NCI-H2171 treated with DMSO at 0.1 percent for 48 hours (cell line): ENCODE measurements around the gene RBBP5.

ENCODE experiments used
- DNase-seq: peaks from one replicate; lab custom pipeline; 2025; lab: John Stamatoyannopoulos, UW

The RBBP5 gene

GRCh38 chr1:205074084-205074483 lies 47.7 kb downstream of the RBBP5 start:
- no peak for DNase-seq

- DNase-seq: no peak
Observed at GRCh38 chr1:205073511-205073910, 48.3 kb downstream of the RBBP5 start.

DNA sequence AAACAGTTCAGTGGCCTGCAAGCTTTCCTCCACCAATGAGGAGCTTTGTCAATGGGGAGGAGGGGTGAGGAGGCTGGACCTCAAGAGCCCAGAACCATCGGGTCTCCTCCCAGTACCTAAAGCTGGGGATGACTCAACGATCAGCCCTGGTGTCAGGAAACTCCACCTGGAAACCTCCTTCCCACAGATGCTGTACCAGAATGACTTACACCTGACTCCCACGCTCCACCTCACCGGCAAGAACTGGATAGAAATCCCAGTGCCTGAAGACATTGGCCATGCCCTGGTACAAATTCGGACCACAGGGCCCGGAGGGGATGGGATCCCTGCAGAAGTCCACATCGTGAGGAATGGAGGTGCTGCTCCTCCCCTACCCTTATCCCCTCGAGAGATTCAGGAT lies 48.9 kb downstream of the RBBP5 start:
- DNase-seq: no peak

DNA sequence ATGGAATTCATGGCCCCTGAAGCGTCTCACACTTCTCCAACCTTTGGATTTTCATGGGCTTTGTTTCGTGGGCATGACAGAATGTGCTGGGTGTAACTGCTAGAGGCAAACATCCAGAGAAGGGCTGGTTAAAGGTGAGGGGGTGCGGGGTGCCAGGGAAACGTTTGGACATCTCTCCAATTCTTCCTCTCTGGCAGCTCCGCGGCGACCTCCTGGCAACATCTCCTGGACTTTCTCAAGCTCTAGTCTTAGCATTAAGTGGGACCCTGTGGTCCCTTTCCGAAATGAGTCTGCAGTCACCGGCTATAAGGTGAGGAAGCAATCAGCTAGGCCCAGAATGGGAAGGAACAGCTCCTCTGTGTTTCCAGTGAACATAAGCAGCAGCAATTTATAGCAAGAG lies 49.5 kb downstream of the RBBP5 start:
- no peak for DNase-seq

GRCh38 chr1:205071801-205072200 lies 50.0 kb downstream of the RBBP5 start:
- no peak for DNase-seq

DNA sequence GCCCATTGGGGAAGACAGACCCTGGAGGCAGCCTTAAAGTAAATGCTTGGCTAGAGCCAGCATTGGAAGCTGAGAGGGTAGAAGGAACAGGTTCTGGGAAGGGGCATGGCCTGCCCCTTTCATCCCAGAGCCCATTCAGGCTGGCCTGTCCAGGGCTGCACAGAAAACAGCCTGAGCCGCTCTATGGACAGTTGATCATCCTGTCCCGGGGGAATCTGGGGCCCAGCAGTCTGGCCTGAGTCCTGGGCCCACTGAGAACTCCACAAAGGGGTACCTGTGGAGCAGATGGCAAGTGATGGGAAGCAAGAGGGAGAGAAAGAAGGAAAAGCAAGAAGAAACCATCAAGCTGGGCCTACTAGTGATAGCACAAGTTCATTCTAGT lies 50.8 kb downstream of the RBBP5 start:
- no peak for DNase-seq

- DNase-seq: no peak
Observed at GRCh38 chr1:205069371-205070125, 52.2 kb downstream of the RBBP5 start.

GRCh38 chr1:205068457-205069040 lies 53.2 kb downstream of the RBBP5 start:
- DNase-seq: no peak

DNA sequence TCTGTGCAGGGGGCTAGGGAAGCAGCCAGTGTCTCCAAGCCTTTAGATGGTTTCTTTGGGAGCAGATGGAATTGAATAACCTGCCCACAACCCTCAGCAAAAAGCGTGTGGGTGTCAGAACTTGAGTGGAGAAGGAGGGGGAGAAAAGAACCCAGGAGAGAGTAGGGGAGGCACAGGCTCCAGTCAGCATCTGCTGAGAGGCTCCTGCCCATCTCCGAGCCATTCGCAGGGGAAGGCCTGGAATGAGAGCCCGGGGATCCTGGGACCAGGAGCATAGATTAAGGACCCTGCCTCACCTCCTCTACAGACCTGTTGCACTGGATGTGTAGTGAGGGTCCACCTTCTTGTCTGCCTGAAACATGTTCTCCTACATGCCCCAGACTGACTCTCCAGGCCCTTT lies 53.8 kb downstream of the RBBP5 start:
- no peak for DNase-seq

- no peak for DNase-seq
Observed at GRCh38 chr1:205067031-205067430, 54.7 kb downstream of the RBBP5 start.

DNA sequence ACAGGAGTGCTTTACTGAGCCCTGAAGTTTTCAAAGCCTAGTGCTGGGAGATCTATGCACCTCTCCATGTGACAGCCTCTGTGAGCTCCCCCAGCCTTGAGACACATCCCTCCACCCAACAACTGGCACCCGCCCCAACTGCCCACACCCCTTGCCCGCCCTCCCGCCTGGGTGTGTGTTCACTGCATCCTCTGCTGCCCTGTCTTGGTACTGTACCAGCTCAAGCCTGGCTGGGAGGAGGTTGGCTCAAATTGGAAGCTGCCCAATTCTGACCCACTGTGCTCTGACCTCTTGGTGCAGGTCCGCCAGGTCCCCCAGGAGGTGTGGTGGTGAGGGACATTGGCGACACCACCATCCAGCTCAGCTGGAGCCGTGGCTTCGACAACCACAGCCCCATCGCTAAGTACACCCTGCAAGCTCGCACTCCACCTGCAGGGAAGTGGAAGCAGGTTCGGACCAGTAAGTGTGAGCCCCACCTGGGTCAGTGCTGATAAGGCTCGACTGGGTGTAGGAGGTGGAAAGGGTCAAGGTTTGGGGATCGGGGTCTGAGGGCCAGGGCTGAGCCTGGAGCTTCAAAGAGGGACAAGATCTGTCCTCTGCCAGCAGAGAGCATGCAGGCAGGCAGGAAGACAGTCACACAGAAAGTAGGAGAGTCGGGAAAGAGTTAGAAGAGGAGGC lies 55.5 kb downstream of the RBBP5 start:
- no peak for DNase-seq

DNA sequence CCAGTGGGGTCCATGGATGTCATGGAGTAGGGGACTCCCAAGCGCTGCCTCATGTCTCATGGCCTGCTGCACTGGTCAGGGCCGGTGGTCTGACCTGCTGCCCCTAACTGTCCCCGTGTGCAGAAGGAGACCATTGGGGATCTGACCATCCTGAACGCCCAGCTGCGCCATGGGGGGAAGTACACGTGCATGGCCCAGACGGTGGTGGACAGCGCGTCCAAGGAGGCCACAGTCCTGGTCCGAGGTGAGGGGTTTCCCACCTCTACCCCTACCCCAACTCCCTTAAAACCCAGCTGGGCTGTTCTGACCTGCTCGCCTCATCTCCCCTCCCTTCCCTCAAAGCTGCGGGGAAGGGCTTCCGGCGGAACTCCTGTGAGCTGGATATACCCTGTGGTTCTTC lies 56.1 kb downstream of the RBBP5 start:
- no peak for DNase-seq

GRCh38 chr1:205064741-205065316 lies 56.9 kb downstream of the RBBP5 start:
- no peak for DNase-seq

GRCh38 chr1:205064301-205064700 lies 57.5 kb downstream of the RBBP5 start:
- no peak for DNase-seq

- DNase-seq: no peak
Observed at GRCh38 chr1:205062895-205063294, 58.9 kb downstream of the RBBP5 start.

DNA sequence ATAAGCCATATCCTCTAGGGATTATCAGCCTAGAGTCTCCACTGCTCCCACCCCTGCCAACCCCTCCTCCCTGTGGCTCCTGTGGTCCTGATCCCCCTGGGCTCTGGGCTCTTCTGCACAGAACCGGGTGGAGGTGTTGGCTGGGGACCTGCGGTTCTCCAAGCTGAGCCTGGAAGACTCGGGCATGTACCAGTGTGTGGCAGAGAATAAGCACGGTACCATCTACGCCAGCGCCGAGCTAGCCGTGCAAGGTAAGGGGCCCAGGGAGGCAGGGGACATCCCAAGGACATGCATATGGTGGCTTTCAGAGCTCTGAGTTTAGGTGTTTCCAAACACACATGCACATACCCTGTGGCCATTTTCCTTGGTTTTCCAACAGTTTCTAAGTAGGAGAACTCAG lies 59.5 kb downstream of the RBBP5 start:
- no peak for DNase-seq

DNA sequence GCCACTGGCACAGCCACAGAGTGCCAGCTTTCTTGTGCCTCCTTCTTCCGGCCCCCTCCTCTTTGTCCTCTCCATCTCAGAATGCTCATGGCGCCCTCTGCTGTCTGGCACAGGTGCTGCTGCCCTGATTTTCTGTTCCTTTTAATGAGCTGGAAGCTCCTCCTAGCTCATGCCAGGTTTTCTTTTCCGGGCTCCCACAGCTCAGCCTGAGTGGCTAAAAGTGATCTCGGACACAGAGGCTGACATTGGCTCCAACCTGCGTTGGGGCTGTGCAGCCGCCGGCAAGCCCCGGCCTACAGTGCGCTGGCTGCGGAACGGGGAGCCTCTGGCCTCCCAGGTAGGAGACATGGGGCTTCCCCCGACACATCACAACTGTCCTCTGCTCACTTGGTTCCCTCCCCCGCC lies 60.1 kb downstream of the RBBP5 start:
- DNase-seq: peak; percentile 85

- DNase-seq: no peak
Observed at GRCh38 chr1:205061227-205061626, 60.6 kb downstream of the RBBP5 start.

GRCh38 chr1:205060746-205061145 lies 61.0 kb downstream of the RBBP5 start:
- no peak for DNase-seq

DNA sequence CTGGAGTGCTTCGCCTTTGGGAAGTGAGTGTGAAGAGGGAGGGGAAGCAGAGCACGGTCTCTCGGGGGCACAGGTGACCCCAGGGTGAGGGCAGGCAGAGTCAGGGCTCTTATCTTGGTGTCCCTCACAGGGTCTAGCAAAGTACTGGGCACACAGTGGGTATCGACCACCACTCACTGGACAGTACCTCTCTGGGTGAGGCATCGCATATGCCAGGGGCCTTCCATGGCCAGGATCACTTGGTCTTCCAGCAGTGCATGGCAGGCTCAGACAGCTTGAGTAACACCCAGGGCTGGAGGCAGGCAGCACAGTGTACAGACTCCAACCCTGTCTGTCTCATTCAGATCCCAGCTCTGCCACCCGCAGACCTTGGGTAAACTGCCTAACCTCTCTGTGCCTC lies 62.1 kb downstream of the RBBP5 start:
- no peak for DNase-seq

GRCh38 chr1:205058853-205059252 lies 62.9 kb downstream of the RBBP5 start:
- no peak for DNase-seq

DNA sequence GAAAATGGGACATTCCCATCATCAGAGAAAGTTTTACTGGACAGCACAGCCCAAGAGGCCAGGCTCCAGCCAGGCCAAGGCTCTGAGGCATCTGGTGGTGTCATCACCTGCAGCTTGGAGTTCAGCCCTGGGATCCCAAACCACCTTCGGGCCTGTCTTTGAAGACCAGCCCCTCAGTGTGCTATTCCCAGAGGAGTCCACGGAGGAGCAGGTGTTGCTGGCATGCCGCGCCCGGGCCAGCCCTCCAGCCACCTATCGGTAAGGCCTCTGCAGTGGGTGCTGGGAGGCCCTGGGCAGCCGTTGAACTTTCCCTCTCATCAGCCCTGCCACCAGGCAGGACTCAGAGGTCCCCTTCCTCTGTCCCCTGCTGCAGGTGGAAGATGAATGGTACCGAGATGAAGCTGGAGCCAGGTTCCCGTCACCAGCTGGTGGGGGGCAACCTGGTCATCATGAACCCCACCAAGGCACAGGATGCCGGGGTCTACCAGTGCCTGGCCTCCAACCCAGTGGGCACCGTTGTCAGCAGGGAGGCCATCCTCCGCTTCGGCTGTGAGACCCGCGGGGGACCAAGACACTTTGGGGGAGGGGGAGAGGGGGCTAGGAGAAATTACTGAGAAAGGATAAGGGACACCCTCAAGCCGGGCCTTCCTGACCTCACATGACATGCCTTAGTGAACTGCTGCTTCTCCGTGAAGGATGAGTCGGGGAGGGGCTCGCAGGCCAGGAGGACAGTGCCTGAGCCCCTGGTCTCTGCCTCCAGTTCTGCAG lies 63.8 kb downstream of the RBBP5 start:
- DNase-seq: no peak
